NOMO-1 (cell line): Measurements from ENCODE around the gene EOLA1.
"Not testable (repeated sequence)": the region's sequence is repeated elsewhere in the genome, so short reads cannot be mapped to it uniquely, and the experiment has no call there.

ENCODE experiments used
- DNase-seq, 2 experiments: peaks; one replicate each; lab custom pipeline; 2025; ENCODE audit not compliant: unreplicated experiment in 2 of 2; lab: John Stamatoyannopoulos, UW

EOLA1 gene

DNA sequence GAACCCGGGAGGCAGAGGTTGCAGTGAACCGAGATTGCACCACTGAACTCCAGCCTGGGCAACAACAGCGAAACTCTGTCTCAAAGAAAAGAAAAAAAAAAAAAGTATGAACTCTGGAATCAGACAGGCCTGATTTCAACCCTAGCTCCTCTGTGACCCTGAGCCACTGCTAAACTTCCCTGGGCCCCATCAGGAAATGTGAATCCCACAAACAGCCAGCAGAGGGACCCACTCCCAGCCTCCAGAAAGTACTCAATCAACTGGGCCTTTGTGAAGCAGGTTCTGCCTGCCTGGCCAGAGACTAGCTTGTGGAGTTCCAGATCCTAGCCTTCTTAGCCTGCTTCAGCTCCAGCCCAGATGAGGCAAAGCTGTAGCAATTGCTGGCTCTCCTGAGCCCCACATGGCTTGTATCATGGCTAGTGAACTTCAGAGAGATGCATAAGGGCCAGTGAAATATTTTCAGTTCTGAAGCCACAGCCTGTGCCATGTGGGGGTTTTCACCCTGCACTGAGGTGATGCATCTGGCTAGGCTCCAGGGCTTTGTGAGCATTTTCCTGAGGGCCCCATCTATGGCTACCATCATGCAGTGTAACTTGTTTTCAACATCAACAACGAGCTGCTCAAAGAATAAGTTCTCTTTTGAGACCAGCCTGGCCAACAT is 28.5 kb upstream of the EOLA1 start:
- DNase-seq: peak; percentile 31 to 47

- no peak for DNase-seq
These were observed 26.9 kb upstream of the EOLA1 start for GRCh38 chrX:149513825-149514428.

- peak in 1 of 2 experiments; percentile 8 for DNase-seq
These were observed 24.7 kb upstream of the EOLA1 start for GRCh38 chrX:149515954-149516602.

DNA sequence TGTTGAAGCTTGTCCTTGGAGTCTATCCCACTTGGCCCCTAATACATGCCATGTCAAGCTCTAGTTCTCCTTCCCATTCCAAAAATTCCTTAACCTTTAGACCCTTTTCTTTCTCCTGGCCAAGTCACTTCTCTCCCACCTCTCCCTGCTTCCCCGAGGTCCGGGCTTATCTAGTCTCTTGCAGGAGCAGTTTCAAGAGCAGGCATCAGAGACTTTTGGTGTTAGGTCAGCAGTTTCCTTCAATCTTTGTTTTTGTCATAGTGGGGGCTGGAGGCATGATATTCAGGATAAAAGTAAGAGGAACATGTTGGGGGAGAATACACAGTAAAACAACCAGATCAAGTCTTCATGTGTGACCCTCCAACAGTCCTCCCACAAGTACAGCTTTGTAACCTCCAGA is 24.2 kb upstream of the EOLA1 start:
- no peak for DNase-seq

DNA sequence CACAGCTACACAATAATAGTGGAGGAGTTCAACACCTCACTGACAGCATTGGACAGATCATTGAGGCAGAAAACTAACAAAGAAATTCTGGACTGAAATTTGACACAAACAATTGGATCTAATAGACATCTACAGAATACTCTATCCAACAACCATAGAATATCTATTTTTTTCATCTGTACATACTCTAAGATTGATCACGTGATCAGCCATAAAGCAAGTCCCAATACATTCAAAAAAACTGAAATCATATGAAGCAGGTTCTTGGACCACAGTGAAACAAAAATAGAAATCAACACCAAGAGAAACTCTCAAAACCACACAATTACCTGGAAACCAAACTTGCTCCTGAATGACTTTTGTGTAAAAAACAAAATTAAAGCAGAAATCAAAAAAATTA is 23.5 kb upstream of the EOLA1 start:
- DNase-seq: no peak

DNA sequence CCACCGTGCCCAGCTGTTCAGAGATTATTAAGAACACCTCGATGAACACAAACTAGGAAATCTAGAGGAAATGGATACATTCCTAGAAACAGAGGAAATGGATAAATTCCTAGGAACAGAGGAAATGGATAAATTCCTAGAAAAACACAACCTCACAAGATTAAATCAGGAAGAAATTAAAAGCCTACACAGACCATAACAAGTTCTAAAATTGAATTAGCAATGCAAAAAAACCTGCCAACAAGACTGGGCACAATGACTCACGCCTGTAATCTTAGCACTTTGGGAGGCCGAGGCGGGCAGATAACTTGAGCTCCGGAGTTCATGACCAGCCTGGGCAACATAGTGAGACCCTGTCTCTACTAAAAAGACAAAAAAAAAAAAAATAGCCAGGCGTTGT is 22.6 kb upstream of the EOLA1 start:
- no peak for DNase-seq

DNA sequence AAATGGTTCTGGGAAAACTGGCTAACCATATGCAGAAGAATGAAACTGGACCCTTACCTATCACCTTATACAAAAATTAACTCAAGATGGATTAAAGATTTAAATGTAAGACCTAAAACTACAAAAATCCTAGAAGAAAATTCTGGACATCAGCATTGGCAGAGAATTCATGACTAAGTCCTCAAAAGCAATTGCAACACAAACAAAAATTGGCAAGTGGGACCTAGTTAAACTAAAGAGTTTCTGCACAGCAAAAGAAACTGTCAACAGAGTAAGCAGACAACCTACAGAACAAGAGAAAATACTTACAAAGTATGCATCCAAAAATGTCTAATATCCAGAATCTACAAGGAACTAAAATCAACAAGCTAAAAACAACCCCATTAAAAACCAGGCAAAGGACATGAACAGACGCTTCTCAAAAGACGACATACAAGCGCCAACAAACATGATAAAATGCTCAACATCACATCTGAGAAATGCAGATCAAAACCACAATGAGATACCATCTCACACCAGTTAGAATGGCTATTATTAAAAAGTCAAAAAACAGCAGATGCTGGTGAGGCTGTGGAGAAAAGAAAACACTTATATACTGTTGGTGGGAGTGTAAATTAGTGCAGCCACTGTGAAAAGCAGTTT is 20.1 kb upstream of the EOLA1 start:
- DNase-seq: not testable (repeated sequence)

DNA sequence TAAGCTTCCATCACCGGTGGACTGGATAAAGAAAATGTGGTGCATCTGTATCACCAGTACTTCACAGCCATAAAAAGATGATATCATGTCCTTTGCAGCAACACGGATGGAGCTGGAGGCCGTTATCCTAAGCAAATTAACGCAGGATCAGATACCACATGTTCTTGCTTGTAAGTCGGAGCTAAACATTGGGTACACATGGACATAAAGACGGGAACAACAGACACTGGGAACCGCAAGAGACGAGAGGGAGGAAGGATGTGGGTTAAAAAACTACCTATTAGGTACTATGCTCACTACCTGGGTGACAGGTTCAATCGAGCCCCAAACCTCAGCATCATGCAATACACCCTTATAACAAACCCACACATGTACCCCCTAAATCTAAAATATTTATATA is 19.4 kb upstream of the EOLA1 start:
- DNase-seq: no peak

DNA sequence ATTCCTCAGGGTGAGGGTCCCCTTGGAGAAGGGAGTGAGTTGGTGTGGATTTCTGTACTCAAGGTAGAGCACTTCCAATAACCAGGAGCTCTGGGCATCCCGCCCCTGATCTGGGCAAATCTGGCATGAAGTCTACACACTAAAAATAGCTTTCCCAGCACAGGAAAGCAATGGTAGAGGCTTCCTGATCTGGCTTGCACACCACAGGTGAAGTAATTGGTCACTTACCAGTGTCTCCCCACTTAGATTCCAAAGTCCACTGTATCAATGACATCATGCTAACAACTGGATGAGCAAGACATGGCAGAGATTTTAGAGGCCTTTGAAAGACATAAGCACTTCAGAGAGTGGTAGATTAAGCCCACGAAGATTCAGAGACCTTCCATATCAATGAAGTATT is 17.9 kb upstream of the EOLA1 start:
- DNase-seq: no peak

DNA sequence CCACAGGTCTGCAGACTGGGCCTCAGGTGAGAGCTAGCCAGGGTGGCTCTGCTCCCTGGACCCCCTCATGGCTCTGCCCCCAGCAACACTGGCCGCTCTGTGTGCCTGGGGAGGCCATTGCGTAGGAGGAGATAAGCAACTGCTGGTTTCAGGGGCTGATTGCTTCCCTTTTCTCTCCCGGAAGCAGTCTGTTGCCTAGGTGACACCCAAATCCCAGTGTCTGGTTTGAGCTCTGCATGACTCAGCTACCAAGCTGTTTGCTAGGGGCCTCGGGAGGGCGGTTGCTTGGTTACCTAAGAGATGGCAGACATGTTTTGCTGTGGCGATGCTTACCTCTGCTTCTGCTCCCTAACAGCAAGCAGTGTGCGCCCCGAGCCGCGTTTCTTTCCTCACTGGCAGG is 15.4 kb upstream of the EOLA1 start:
- peak; percentile 49 to 55 for DNase-seq

GRCh38 chrX:149525903-149526302 is 14.9 kb upstream of the EOLA1 start:
- DNase-seq: peak in 1 of 2 experiments; percentile 5

DNA sequence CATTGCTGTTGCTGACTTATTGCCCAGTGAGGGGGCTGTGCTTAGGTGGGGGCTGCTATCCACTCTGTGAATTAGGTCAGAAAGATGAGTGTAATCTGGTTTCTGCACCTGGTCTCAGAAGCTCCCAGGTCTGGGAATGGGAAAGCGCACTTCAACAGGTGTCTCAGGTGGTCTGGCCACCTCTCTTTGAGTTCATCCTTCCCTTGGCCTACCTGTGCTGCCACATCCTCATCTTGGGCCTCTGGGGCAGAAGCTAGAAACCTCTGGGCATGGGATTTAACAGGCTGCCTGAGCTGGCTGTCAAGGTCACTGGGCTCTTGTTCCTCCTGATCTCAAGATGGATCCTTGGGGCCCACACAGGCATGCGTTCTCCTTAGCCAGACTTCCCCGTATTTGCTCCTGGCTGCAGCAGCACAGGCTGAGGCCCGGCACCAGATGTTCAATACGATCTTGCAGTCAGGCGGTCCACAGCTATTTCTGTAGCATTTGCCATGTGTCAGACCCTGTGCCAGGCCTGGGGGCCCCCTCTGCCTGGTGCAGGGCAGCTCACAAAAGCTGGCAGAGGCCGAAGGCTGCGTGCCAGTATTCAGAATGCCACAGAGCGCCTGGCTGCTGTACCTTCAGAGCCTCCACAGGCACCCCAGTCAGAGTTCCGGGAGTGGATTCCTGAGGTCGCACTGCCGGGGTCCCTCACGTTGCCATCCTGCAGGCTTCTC is 14.3 kb upstream of the EOLA1 start:
- not testable (repeated sequence) for DNase-seq

DNA sequence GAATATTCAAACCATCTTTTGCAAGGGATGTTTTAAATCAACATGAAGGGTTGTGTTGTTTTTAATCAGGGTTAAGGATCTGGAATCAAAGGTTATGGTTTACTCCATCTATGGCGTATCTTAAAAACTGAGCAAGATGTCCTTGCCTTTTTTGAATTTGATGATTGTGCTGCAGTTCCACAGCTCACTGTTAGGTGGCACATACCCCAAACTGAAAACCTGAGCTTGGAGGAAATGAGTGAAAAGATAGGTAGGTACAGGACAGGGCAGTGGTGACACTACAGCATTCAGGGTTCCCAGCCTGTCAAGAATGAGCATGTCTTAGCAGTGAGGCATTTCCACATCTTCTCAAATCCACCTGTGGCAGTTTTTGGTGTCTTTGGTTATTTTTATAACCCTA is 13.1 kb upstream of the EOLA1 start:
- peak in 1 of 2 experiments; percentile 25 for DNase-seq

- DNase-seq: no peak
These were observed 12.4 kb upstream of the EOLA1 start for GRCh38 chrX:149528381-149528780.

GRCh38 chrX:149531599-149531998 is 9.2 kb upstream of the EOLA1 start:
- peak; percentile 31 to 64 for DNase-seq

- not testable (repeated sequence) for DNase-seq
These were observed 7.9 kb upstream of the EOLA1 start for GRCh38 chrX:149532868-149533267.

GRCh38 chrX:149533999-149534398 is 6.8 kb upstream of the EOLA1 start:
- DNase-seq: not testable (repeated sequence)

GRCh38 chrX:149534926-149535602 is 5.7 kb upstream of the EOLA1 start:
- not testable (repeated sequence) for DNase-seq

GRCh38 chrX:149537474-149537873 is 3.3 kb upstream of the EOLA1 start:
- not testable (repeated sequence) for DNase-seq
